ENCODE measurements around the gene RRP36. TPM values are rescaled to one million over a fixed set of nuclear protein-coding genes. Genes with fewer than 3 reads are reported as not detected.

The RRP36 gene
- total and polyA plus RNA-seq, 4 donors = 23.4 to 33.4 (median 26.2) TPM

DNA sequence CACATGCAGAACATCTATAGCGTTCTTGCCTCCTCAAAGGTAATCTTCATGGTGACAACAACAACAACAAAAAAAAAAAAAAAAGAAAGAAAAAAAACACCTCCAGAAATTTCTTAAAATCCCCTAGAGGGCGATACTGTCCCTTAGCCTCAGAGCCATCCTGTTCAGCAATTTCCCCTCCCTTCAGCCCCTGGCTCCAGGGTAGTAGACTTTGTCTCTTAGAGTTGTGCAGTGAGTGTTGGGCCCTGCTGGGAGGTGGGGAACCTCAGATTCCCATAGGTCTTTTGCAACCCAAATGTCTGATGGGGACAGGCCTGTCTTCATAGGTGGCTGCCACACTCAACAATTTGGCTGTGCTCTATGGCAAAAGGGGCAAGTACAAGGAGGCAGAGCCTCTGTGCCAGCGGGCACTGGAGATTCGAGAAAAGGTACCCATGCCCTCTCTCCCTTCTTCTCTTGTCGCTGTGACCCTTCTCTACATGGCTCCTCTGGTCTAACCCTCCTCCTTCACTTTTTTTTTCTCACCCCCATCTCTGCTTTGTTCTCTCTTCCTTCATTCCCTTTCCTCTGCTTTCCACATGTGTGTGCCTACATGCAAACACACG is 48.7 kb downstream of the RRP36 start:
- H3K27ac ChIP-seq (ENCODE audit: low read depth in 1 of 2, low read length in 2 of 2) = no peak overlapping the region
- 71% methylated on average over 6 of the region's 6 CpGs for WGBS
- no peak for TF ChIP-seq JUND (IDR thresholded peaks at IDR 0.05)
- no peak for TF ChIP-seq TAF1 (conservative IDR thresholded peaks at IDR 0.05)
- TF ChIP-seq, protein P1, sequence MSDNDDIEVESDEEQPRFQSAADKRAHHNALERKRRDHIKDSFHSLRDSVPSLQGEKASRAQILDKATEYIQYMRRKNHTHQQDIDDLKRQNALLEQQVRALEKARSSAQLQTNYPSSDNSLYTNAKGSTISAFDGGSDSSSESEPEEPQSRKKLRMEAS (IDR thresholded peaks at IDR 0.05) = no peak
- TF ChIP-seq, protein P2, sequence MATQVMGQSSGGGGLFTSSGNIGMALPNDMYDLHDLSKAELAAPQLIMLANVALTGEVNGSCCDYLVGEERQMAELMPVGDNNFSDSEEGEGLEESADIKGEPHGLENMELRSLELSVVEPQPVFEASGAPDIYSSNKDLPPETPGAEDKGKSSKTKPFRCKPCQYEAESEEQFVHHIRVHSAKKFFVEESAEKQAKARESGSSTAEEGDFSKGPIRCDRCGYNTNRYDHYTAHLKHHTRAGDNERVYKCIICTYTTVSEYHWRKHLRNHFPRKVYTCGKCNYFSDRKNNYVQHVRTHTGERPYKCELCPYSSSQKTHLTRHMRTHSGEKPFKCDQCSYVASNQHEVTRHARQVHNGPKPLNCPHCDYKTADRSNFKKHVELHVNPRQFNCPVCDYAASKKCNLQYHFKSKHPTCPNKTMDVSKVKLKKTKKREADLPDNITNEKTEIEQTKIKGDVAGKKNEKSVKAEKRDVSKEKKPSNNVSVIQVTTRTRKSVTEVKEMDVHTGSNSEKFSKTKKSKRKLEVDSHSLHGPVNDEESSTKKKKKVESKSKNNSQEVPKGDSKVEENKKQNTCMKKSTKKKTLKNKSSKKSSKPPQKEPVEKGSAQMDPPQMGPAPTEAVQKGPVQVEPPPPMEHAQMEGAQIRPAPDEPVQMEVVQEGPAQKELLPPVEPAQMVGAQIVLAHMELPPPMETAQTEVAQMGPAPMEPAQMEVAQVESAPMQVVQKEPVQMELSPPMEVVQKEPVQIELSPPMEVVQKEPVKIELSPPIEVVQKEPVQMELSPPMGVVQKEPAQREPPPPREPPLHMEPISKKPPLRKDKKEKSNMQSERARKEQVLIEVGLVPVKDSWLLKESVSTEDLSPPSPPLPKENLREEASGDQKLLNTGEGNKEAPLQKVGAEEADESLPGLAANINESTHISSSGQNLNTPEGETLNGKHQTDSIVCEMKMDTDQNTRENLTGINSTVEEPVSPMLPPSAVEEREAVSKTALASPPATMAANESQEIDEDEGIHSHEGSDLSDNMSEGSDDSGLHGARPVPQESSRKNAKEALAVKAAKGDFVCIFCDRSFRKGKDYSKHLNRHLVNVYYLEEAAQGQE (IDR thresholded peaks at IDR 0.05) = no peak
- TF ChIP-seq HNF4A (conservative IDR thresholded peaks at IDR 0.05) = no peak
- no peak for TF ChIP-seq SP1 (IDR thresholded peaks at IDR 0.05)
- TF ChIP-seq YY1 (IDR thresholded peaks at IDR 0.05) = no peak
- TF ChIP-seq, protein P3, sequence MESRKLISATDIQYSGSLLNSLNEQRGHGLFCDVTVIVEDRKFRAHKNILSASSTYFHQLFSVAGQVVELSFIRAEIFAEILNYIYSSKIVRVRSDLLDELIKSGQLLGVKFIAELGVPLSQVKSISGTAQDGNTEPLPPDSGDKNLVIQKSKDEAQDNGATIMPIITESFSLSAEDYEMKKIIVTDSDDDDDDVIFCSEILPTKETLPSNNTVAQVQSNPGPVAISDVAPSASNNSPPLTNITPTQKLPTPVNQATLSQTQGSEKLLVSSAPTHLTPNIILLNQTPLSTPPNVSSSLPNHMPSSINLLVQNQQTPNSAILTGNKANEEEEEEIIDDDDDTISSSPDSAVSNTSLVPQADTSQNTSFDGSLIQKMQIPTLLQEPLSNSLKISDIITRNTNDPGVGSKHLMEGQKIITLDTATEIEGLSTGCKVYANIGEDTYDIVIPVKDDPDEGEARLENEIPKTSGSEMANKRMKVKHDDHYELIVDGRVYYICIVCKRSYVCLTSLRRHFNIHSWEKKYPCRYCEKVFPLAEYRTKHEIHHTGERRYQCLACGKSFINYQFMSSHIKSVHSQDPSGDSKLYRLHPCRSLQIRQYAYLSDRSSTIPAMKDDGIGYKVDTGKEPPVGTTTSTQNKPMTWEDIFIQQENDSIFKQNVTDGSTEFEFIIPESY (IDR thresholded peaks at IDR 0.05) = no peak
- TF ChIP-seq FOXA2 (IDR thresholded peaks at IDR 0.05) = no peak
- TF ChIP-seq RAD21 (IDR thresholded peaks at IDR 0.05) = peak; percentile 62 to 65
- TF ChIP-seq, protein P4, sequence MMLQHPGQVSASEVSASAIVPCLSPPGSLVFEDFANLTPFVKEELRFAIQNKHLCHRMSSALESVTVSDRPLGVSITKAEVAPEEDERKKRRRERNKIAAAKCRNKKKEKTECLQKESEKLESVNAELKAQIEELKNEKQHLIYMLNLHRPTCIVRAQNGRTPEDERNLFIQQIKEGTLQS (IDR thresholded peaks at IDR 0.05) = no peak
- TF ChIP-seq, protein P5, sequence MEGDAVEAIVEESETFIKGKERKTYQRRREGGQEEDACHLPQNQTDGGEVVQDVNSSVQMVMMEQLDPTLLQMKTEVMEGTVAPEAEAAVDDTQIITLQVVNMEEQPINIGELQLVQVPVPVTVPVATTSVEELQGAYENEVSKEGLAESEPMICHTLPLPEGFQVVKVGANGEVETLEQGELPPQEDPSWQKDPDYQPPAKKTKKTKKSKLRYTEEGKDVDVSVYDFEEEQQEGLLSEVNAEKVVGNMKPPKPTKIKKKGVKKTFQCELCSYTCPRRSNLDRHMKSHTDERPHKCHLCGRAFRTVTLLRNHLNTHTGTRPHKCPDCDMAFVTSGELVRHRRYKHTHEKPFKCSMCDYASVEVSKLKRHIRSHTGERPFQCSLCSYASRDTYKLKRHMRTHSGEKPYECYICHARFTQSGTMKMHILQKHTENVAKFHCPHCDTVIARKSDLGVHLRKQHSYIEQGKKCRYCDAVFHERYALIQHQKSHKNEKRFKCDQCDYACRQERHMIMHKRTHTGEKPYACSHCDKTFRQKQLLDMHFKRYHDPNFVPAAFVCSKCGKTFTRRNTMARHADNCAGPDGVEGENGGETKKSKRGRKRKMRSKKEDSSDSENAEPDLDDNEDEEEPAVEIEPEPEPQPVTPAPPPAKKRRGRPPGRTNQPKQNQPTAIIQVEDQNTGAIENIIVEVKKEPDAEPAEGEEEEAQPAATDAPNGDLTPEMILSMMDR (IDR thresholded peaks at IDR 0.05; ENCODE audit: low read depth, low read length, missing input control) = peak; percentile 6
- TF ChIP-seq HNF4G (IDR thresholded peaks at IDR 0.05) = no peak
- no peak for DNase-seq (ENCODE audit: low spot score)
- no peak overlapping the region for H3K4me3 ChIP-seq (ENCODE audit: low read depth in 1 of 3, low read length in 3 of 3)
- no peak overlapping the region for H3K9ac ChIP-seq (ENCODE audit: low read depth in 1 of 2, low read length in 2 of 2)
- peaks cover 13 to 56% (median 53%) of the 10 kb centered on the region in 4 donors for H3K36me3 ChIP-seq (ENCODE audit: control insufficient read depth in 4 of 4, insufficient read depth in 3 of 4, low read depth in 1 of 4, low read length in 3 of 4)
- no peaks in the 10 kb centered on the region for H3K27me3 ChIP-seq (ENCODE audit: control insufficient read depth in 4 of 4, insufficient read depth in 4 of 4, low read length in 3 of 4)
- H3K4me1 ChIP-seq (ENCODE audit: control insufficient read depth in 4 of 4, insufficient read depth in 4 of 4, low read length in 3 of 4) = peaks cover 0 to 4% (median under 1%) of the 10 kb centered on the region in 4 donors
- no peaks in the 10 kb centered on the region for H3K9me3 ChIP-seq (ENCODE audit: control insufficient read depth in 4 of 4, low read length in 3 of 4)
